ENCODE measurements around the gene CCDC51. TPM values are rescaled to one million over a fixed set of nuclear protein-coding genes. Genes with fewer than 3 reads are reported as not detected.

Gene CCDC51
- total RNA-seq, 1 experiment from 2014 or later = 29.3 TPM

DNA sequence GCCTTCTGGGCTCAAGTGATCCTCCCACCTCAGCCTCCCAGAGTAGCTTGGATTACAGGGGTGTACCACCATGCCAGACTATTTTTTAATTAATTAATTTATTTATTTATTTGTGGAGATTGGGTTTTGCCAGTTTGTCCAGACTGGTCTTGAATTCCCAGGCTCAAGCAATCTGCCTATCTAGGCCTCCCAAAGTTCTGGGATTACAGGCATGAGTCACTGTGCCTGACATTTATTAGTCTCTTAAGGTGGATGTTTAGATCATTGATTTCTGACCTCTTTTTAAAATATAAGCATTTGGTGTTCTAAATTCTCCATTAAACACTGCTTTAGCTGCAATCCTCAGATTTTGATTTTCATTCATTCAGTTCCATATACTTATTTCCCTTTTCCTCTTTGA is 52.3 kb downstream of the CCDC51 start (continued):
- TF ChIP-seq, protein P1, sequence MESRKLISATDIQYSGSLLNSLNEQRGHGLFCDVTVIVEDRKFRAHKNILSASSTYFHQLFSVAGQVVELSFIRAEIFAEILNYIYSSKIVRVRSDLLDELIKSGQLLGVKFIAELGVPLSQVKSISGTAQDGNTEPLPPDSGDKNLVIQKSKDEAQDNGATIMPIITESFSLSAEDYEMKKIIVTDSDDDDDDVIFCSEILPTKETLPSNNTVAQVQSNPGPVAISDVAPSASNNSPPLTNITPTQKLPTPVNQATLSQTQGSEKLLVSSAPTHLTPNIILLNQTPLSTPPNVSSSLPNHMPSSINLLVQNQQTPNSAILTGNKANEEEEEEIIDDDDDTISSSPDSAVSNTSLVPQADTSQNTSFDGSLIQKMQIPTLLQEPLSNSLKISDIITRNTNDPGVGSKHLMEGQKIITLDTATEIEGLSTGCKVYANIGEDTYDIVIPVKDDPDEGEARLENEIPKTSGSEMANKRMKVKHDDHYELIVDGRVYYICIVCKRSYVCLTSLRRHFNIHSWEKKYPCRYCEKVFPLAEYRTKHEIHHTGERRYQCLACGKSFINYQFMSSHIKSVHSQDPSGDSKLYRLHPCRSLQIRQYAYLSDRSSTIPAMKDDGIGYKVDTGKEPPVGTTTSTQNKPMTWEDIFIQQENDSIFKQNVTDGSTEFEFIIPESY (IDR thresholded peaks at IDR 0.05; ENCODE audit: extremely low read depth, insufficient replicate concordance, low read length) = no peak

Other genes with a start within 250 kb of the CCDC51 start
- gene CAMP, start 216.6 kb downstream of the CCDC51 start, total RNA-seq (2021; ENCODE audit: unreplicated experiment) = not detected
- 15.7 TPM for gene ZNF589, start 199.0 kb downstream of the CCDC51 start, total RNA-seq (2021; ENCODE audit: unreplicated experiment)
- 21.2 TPM for gene NME6, start 138.8 kb downstream of the CCDC51 start, total RNA-seq (2021; ENCODE audit: unreplicated experiment)
- gene SPINK8, start 106.5 kb downstream of the CCDC51 start, total RNA-seq (2021; ENCODE audit: unreplicated experiment) = not detected
- not detected for gene FBXW12, start 67.9 kb downstream of the CCDC51 start, total RNA-seq (2021; ENCODE audit: unreplicated experiment)
- 35.6 TPM for gene PLXNB1, start 10.0 kb downstream of the CCDC51 start, total RNA-seq (2021; ENCODE audit: unreplicated experiment)
- 334 TPM for gene TMA7, start 138 bp upstream of the CCDC51 start, total RNA-seq (2021; ENCODE audit: unreplicated experiment)
- 15.6 TPM for gene ATRIP, start 6.6 kb upstream of the CCDC51 start, total RNA-seq (2021; ENCODE audit: unreplicated experiment)
- gene SHISA5, start 64.1 kb upstream of the CCDC51 start, total RNA-seq (2021; ENCODE audit: unreplicated experiment) = 104 TPM
- 20.3 TPM for gene PFKFB4, start 116.7 kb upstream of the CCDC51 start, total RNA-seq (2021; ENCODE audit: unreplicated experiment)
- 1.5 TPM for gene UCN2, start 123.7 kb upstream of the CCDC51 start, total RNA-seq (2021; ENCODE audit: unreplicated experiment)
- gene COL7A1, start 155.2 kb upstream of the CCDC51 start, total RNA-seq (2021; ENCODE audit: unreplicated experiment) = 11.4 TPM
- 318 TPM for gene UQCRC1, start 169.5 kb upstream of the CCDC51 start, total RNA-seq (2021; ENCODE audit: unreplicated experiment)
- 0.49 TPM for gene TMEM89, start 181.7 kb upstream of the CCDC51 start, total RNA-seq (2021; ENCODE audit: unreplicated experiment)
- gene SLC26A6, start 195.3 kb upstream of the CCDC51 start, total RNA-seq (2021; ENCODE audit: unreplicated experiment) = 55.1 TPM
- gene CELSR3, start 222.8 kb upstream of the CCDC51 start, total RNA-seq (2021; ENCODE audit: unreplicated experiment) = 7.8 TPM
- gene NCKIPSD, start 245.8 kb upstream of the CCDC51 start, total RNA-seq (2021; ENCODE audit: unreplicated experiment) = 36.9 TPM